Mesendoderm (in vitro differentiated cells): Measurements from ENCODE around the gene SOX30.
A peak's percentile ranks its signal among the peaks of the same experiment; 100 is the strongest.

Experiments
- DNase-seq: peaks from one replicate; pipeline ENCODE4 v3.0.0; 2013
- H2AK5ac ChIP-seq: 2 replicates; pipeline ENCODE4 v1.6.1; 2013; ENCODE audit warnings: low read length, inconsistent platforms
- H2BK120ac ChIP-seq: 2 replicates; pipeline ENCODE4 v1.6.1; 2013; ENCODE audit warnings: low read depth, mild to moderate bottlenecking, low read length, moderate library complexity, mixed read lengths
- H2BK15ac ChIP-seq: replicated peaks from 2 replicates; pipeline ENCODE4 v1.6.1; 2013; ENCODE audit warnings: low read depth, mild to moderate bottlenecking, moderate library complexity
- H2BK5ac ChIP-seq: 2 replicates; pipeline ENCODE4 v1.6.1; 2013; ENCODE audit warnings: low read length, inconsistent platforms
- H3K18ac ChIP-seq: 2 replicates; pipeline ENCODE4 v1.6.1; 2013; ENCODE audit warnings: mild to moderate bottlenecking, low read length, mixed read lengths
- H3K23ac ChIP-seq: one replicate; pipeline ENCODE4 v1.6.1; 2013; ENCODE audit warnings: low read length
- H3K27ac ChIP-seq: 2 replicates; pipeline ENCODE4 v1.5.1; 2013; ENCODE audit warnings: low read depth, mild to moderate bottlenecking, inconsistent platforms, low read length, moderate library complexity
- H3K27me3 ChIP-seq: 2 replicates; pipeline ENCODE4 v1.6.1; 2013; ENCODE audit warnings: low read length, control low read depth, mild to moderate bottlenecking, inconsistent platforms; ENCODE audit not compliant: insufficient read depth, poor library complexity
- H3K36me3 ChIP-seq: 2 replicates; pipeline ENCODE4 v1.6.1; 2013; ENCODE audit warnings: low read length, inconsistent platforms; ENCODE audit not compliant: control insufficient read depth, insufficient read depth
- H3K4ac ChIP-seq: one replicate; pipeline ENCODE4 v1.6.1; 2013; ENCODE audit warnings: low read depth, mild to moderate bottlenecking, low read length, moderate library complexity
- H3K4me1 ChIP-seq: 2 replicates; pipeline ENCODE4 v1.6.1; 2013; ENCODE audit warnings: low read depth, low read length, inconsistent platforms; ENCODE audit not compliant: control insufficient read depth
- H3K4me2 ChIP-seq: 2 replicates; pipeline ENCODE4 v1.6.1; 2013; ENCODE audit warnings: low read length
- H3K4me3 ChIP-seq: 2 replicates; pipeline ENCODE4 v1.5.1; 2013; ENCODE audit warnings: mild to moderate bottlenecking, low read length
- H3K56ac ChIP-seq: one replicate; pipeline ENCODE4 v1.6.1; 2013; ENCODE audit warnings: low read length
- H3K79me1 ChIP-seq: 2 replicates; pipeline ENCODE4 v1.6.1; 2013; ENCODE audit warnings: low read length, inconsistent platforms
- H3K79me2 ChIP-seq: 2 replicates; pipeline ENCODE4 v1.6.1; 2013; ENCODE audit warnings: mild to moderate bottlenecking, low read length; ENCODE audit not compliant: control insufficient read depth, insufficient read depth
- H3K9ac ChIP-seq: 2 replicates; pipeline ENCODE4 v1.6.1; 2013; ENCODE audit warnings: low read length, inconsistent platforms
- H4K5ac ChIP-seq: one replicate; pipeline ENCODE4 v1.6.1; 2013; ENCODE audit warnings: low read length
- H4K8ac ChIP-seq: one replicate; pipeline ENCODE4 v1.6.1; 2013; ENCODE audit warnings: low read depth, mild to moderate bottlenecking, control low read depth, low read length, moderate library complexity
- WGBS: extraction: QIAGEN DNeasy Blood & Tissue Kit; methylation state at CpG from one replicate; pipeline ENCODE4 v1.1.7; 2013; ENCODE audit warnings: low lambda C conversion rate, missing lambda C conversion rate; ENCODE audit not compliant: insufficient coverage; ENCODE audit errors: extremely low coverage; 5-methylcytosine and 5-hydroxymethylcytosine counted together

Gene SOX30

GRCh38 chr5:157618191-157618765 is 34.0 kb downstream of the SOX30 start:
- Histone ChIP-seq H2BK15ac (peak overlapping the region; percentile 39), H4K5ac (no peak overlapping the region), H3K4me3 (no peak overlapping the region), H4K8ac (no peak overlapping the region), H3K56ac (no peak overlapping the region), H3K27ac (no peak overlapping the region), H3K4me2 (no peak overlapping the region), H3K4me1 (no peaks in the 10 kb centered on the region), H3K79me2 (no peaks in the 10 kb centered on the region), H3K36me3 (no peaks in the 10 kb centered on the region), H2AK5ac (no peak overlapping the region), H3K23ac (no peak overlapping the region), H3K4ac (no peak overlapping the region), H2BK5ac (no peak overlapping the region), H3K18ac (no peak overlapping the region), H3K27me3 (no peaks in the 10 kb centered on the region), H2BK120ac (no peak overlapping the region), H3K9ac (no peak overlapping the region), H3K79me1 (no peaks in the 10 kb centered on the region)
- no CpG with 5 or more reads among the region's 8 CpGs for WGBS
- DNase-seq = no peak

DNA sequence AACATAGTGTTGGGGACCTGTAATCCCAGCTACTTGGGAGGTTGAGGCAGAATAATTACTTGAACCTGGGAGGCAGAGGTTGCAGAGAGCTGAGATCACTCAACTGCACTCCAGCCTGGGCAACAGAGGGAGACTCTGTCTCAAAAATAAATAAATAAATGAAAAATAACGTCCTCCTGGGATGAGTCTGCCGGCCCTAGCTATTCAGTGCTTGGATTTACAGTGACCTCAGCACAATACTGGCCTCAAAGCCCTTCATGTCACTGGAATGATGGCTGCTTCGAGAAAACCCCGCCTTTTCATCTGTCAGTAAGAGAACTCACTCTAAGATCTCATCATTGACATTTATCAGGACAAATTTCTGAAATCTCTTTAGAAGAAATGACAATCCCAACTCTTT is 35.5 kb downstream of the SOX30 start:
- Histone ChIP-seq H3K27me3 (no peaks in the 10 kb centered on the region), H4K8ac (no peak overlapping the region), H3K79me2 (no peaks in the 10 kb centered on the region)

DNA sequence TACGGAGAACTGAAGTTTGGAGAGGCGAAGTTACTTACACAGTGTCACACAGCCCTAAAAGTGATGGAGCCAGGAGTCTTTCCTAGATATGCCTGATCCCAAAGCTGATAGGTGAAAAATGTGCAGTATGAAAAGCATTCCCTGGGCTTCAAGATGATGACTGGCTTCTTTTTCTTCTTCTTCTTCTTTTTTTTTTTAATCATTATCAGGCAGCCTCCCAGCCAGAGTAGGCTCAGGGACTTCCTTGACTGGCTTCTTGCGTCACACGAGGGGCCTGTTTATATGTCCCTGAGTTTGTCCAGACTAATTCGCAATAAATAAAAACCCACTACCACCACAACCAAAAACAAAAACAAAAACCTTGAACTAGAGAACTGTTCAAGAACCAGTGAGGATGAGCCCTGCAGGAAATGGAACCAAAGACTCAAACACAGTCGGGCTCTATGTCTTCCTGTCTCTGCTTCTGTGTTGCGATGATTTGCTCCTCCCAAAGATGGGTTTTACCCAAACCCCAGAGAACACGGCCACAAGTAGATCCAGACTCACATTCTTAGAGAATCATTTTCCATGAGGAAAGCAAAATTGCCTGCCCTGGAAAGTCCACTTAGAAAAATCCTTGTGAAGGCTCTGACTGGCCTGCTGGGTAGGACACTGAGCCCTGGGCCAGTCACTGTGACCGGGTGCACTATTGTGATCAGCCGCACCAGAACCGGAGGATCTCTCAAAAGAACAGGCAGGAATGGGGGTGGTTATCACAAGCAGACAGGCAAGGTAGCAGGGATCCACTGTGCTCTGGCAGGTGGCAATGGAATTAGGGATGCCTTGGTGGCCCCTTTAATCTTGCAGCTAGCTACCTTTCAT is 38.6 kb downstream of the SOX30 start:
- no peaks in the 10 kb centered on the region for H3K79me1 ChIP-seq
- no CpG with 5 or more reads among the region's 11 CpGs for WGBS
- peak overlapping the region; percentile 0 for H3K18ac ChIP-seq
- H3K27me3 ChIP-seq = no peaks in the 10 kb centered on the region
- no peaks in the 10 kb centered on the region for H3K79me2 ChIP-seq
- no peak overlapping the region for H2BK120ac ChIP-seq
- no peak overlapping the region for H3K4me3 ChIP-seq
- no peak overlapping the region for H3K9ac ChIP-seq
- H2AK5ac ChIP-seq = no peak overlapping the region
- H3K56ac ChIP-seq = no peak overlapping the region
- H3K23ac ChIP-seq = no peak overlapping the region
- H2BK15ac ChIP-seq = no peak overlapping the region
- no peak overlapping the region for H4K8ac ChIP-seq
- H3K4me2 ChIP-seq = no peak overlapping the region
- H3K4ac ChIP-seq = no peak overlapping the region
- peaks cover 2% of the 10 kb centered on the region for H3K4me1 ChIP-seq
- no peak overlapping the region for H4K5ac ChIP-seq
- H3K36me3 ChIP-seq = no peaks in the 10 kb centered on the region
- H3K27ac ChIP-seq = no peak overlapping the region
- DNase-seq = no peak
- H2BK5ac ChIP-seq = no peak overlapping the region

More for the DNA sequence above, 35.5 kb downstream of the SOX30 start:
- H3K9ac ChIP-seq = no peak overlapping the region
- no peaks in the 10 kb centered on the region for H3K36me3 ChIP-seq
- no peak overlapping the region for H3K4me2 ChIP-seq
- no peak overlapping the region for H2AK5ac ChIP-seq
- H2BK5ac ChIP-seq = no peak overlapping the region
- no peak overlapping the region for H2BK15ac ChIP-seq
- DNase-seq = no peak
- H3K56ac ChIP-seq = no peak overlapping the region
- no peak overlapping the region for H3K4me3 ChIP-seq
- no peak overlapping the region for H2BK120ac ChIP-seq
- H3K27ac ChIP-seq = no peak overlapping the region
- no peak overlapping the region for H3K4ac ChIP-seq
- H4K5ac ChIP-seq = no peak overlapping the region
- H3K79me1 ChIP-seq = no peaks in the 10 kb centered on the region
- H3K23ac ChIP-seq = no peak overlapping the region
- no peak overlapping the region for H3K18ac ChIP-seq
- no peaks in the 10 kb centered on the region for H3K4me1 ChIP-seq
- no CpG with 5 or more reads among the region's 4 CpGs for WGBS

GRCh38 chr5:157612581-157612980 is 39.7 kb downstream of the SOX30 start:
- no peak overlapping the region for H2BK5ac ChIP-seq
- no peak overlapping the region for H2BK120ac ChIP-seq
- WGBS = no CpG with 5 or more reads among the region's 5 CpGs

DNA sequence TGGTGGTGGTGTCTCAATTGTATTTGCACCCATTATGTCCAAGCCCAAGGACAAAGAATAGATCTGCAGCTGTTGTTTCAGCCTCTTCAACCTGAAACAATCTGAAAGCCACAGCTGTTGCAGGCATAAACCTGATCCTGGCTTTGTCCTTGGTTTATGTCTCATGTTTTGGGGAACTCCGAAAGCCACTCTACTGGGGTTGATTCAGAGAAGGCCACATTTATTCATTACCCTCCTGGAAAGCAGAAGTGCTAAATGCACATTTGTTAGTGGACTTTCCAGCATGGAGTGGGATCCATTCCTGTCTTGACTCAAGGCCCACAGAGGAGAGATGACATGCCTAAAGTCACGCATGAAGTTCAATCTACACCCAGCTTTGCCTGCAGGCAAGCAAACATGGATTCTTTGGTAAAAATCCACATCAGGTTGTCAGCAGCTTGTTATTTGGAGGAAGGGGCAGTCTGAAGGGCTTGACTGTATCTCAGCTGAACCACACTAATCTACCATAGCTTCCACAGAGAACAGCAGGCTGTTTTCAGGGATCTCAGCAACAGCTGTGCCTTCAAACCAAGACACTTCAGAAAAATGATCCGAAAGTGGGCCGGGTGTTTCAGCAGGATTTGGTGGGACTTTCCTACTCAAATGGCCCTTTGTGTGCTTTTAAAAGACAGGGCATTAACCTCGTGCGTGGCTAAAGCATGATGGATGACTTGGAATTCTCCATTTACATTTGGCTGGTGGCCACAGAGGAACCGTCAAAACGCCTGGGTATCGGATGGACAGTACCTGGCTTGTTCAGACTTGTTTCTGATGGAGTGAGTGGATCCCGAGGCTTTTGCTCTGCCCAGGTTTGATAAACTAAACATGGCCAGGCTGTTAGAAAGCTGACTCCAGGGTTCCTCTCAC is 40.4 kb downstream of the SOX30 start:
- H3K56ac ChIP-seq = peak overlapping the region; percentile 61
- H2BK5ac ChIP-seq = peak overlapping the region; percentile 25
- no peak overlapping the region for H3K4me3 ChIP-seq
- no peaks in the 10 kb centered on the region for H3K79me1 ChIP-seq
- H3K23ac ChIP-seq = no peak overlapping the region
- H2BK120ac ChIP-seq = no peak overlapping the region
- no CpG with 5 or more reads among the region's 10 CpGs for WGBS
- peak overlapping the region; percentile 31 for H2AK5ac ChIP-seq
- no peak overlapping the region for H3K4ac ChIP-seq
- H3K4me1 ChIP-seq = peaks cover 2% of the 10 kb centered on the region
- H3K27me3 ChIP-seq = no peaks in the 10 kb centered on the region
- no peak overlapping the region for H3K27ac ChIP-seq
- no peak for DNase-seq
- no peak overlapping the region for H3K9ac ChIP-seq
- no peak overlapping the region for H4K5ac ChIP-seq
- H3K79me2 ChIP-seq = no peaks in the 10 kb centered on the region
- no peak overlapping the region for H3K4me2 ChIP-seq
- H3K18ac ChIP-seq = peak overlapping the region; percentile 71
- H4K8ac ChIP-seq = no peak overlapping the region
- no peaks in the 10 kb centered on the region for H3K36me3 ChIP-seq
- H2BK15ac ChIP-seq = no peak overlapping the region

More at GRCh38 chr5:157612581-157612980, 39.7 kb downstream of the SOX30 start:
- Histone ChIP-seq H3K18ac (no peak overlapping the region), H2AK5ac (no peak overlapping the region), H3K4ac (no peak overlapping the region), H3K4me3 (no peak overlapping the region), H3K4me1 (peaks cover 2% of the 10 kb centered on the region), H3K36me3 (no peaks in the 10 kb centered on the region), H4K8ac (no peak overlapping the region), H3K56ac (no peak overlapping the region), H3K4me2 (no peak overlapping the region), H3K23ac (no peak overlapping the region), H3K27me3 (no peaks in the 10 kb centered on the region), H2BK15ac (no peak overlapping the region), H3K79me1 (no peaks in the 10 kb centered on the region), H3K9ac (no peak overlapping the region), H4K5ac (no peak overlapping the region), H3K27ac (no peak overlapping the region), H3K79me2 (no peaks in the 10 kb centered on the region)
- DNase-seq = no peak
